Body of pancreas (tissue), 4 donors: Measurements from ENCODE around the gene DLEC1.
"Not testable (repeated sequence)": the region's sequence is repeated elsewhere in the genome, so short reads cannot be mapped to it uniquely, and the experiment has no call there.

ENCODE experiments used
- POLR2A ChIP-seq, 3 donors: fragments of 450-650 bp; IDR thresholded peaks; one replicate each; pipeline ENCODE4 v1.6.1; 2016; ENCODE audit warnings: antibody characterized with exemption in 3 of 3, mild to moderate bottlenecking in 2 of 3
- TF ChIP-seq, protein P1 (sequence below), 7 experiments: fragments of 450-650 bp in 4 of 7; fragments of 200-600 bp in 3 of 7; sonication (generic) in 3 of 7; IDR thresholded peaks; one replicate each; pipeline ENCODE4 v1.5.1; 2016 to 2019; ENCODE audit warnings: antibody characterized with exemption in 7 of 7

DNA sequence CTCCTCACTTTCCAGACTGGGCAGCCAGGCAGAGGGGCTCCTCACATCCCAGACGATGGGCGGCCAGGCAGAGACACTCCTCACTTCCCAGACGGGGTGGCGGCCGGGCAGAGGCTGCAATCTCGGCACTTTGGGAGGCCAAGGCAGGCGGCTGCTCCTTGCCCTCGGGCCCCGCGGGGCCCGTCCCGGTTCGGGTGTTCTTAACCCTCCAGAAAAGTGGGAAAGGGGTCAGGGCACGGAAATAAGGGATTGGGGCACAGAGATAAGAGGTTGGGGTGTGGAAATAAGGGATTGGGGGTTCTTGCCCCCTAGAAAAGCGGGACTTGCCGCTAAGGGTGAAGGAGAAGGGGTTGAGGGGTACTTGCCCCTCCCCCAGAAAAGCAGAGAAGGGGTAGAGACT, 43.3 kb downstream of the DLEC1 start:
- TF ChIP-seq, protein P1, sequence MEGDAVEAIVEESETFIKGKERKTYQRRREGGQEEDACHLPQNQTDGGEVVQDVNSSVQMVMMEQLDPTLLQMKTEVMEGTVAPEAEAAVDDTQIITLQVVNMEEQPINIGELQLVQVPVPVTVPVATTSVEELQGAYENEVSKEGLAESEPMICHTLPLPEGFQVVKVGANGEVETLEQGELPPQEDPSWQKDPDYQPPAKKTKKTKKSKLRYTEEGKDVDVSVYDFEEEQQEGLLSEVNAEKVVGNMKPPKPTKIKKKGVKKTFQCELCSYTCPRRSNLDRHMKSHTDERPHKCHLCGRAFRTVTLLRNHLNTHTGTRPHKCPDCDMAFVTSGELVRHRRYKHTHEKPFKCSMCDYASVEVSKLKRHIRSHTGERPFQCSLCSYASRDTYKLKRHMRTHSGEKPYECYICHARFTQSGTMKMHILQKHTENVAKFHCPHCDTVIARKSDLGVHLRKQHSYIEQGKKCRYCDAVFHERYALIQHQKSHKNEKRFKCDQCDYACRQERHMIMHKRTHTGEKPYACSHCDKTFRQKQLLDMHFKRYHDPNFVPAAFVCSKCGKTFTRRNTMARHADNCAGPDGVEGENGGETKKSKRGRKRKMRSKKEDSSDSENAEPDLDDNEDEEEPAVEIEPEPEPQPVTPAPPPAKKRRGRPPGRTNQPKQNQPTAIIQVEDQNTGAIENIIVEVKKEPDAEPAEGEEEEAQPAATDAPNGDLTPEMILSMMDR (IDR thresholded peaks at IDR 0.05), result not testable (repeated sequence)
- not testable (repeated sequence) for TF ChIP-seq POLR2A (IDR thresholded peaks at IDR 0.05)
